ENCODE measurements around the gene IGF2R.
"Not testable (repeated sequence)": the region's sequence is repeated elsewhere in the genome, so short reads cannot be mapped to it uniquely, and the experiment has no call there.

Gene IGF2R

GRCh38 chr6:159959976-159960384 lies 8.9 kb upstream of the IGF2R start:
- TF ChIP-seq POLR2A (IDR thresholded peaks at IDR 0.05; ENCODE audit: low read depth, low read length) = no peak

GRCh38 chr6:159960485-159960884 lies 8.4 kb upstream of the IGF2R start:
- no peak for DNase-seq (ENCODE audit: insufficient read length, low spot score)
- TF ChIP-seq POLR2A (IDR thresholded peaks at IDR 0.05; ENCODE audit: low read depth, low read length) = no peak
- no peak for FAIRE-seq

More at GRCh38 chr6:159959976-159960384, 8.9 kb upstream of the IGF2R start:
- DNase-seq (ENCODE audit: insufficient read length, low spot score) = no peak
- FAIRE-seq = no peak

DNA sequence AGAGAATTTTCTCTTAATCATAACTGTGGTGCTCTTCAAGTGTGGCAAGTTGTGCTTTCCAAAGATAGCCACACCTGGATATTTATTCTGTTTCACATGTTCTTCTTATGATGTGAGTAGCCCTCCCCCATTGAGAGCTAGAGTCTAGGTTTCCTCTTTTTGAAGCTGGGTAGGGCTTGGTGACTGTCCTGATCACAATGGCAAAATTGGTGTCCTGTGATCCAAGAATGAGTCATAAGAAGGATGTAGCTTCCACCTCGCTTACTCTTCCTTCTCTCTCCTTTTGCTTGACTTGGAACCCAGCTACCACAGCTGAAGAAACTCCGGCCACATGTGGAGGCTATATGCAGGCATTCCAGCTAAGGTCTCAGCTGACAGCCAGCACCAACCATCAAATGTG lies 7.4 kb upstream of the IGF2R start:
- no peak for FAIRE-seq

DNA sequence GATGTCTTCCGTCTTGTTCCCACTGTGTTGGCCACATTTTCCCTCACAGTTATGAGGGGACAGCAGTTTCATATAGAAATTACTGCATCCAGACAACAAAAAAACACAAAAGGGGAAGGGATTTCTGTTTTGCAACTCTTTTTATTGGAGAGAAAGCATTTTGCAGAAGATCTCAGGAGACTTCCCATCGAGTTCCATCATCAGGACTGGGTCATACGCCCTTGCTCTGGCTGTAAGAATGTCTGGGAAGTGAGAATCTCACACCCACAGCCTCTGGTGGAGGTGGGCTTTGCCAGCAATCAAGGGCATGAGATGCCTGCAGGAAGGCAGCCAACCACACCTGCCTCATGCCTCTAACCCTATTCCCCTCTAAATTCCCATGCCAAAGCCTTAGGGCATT lies 5.8 kb upstream of the IGF2R start:
- no peak for TF ChIP-seq POLR2A (IDR thresholded peaks at IDR 0.05; ENCODE audit: low read depth, low read length)
- FAIRE-seq = no peak
- DNase-seq (ENCODE audit: insufficient read length, low spot score) = no peak

More for the DNA sequence above, 7.4 kb upstream of the IGF2R start:
- no peak for DNase-seq (ENCODE audit: insufficient read length, low spot score)
- TF ChIP-seq POLR2A (IDR thresholded peaks at IDR 0.05; ENCODE audit: low read depth, low read length) = no peak

DNA sequence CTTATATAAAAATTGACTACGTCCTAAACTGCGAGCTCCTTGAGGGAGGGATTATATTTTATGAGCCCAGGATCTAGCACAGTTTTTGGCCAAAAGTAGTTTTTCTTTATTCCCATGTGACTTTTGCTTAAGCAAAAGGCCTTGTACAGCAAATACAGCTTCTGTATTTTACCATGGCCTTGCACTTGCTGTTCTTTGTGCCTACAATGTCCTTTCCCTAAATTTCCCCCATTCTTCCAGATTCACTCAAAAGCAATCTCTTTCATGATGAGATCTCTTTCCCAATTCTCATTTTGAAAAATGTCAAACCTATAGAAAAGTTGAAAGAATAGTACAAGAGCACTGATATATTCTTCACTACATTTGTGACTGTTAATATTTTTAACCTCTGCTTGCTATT lies 4.8 kb upstream of the IGF2R start:
- FAIRE-seq (no peak), DNase-seq (ENCODE audit: insufficient read length, low spot score) (no peak)
- TF ChIP-seq POLR2A (IDR thresholded peaks at IDR 0.05; ENCODE audit: low read depth, low read length) = no peak

DNA sequence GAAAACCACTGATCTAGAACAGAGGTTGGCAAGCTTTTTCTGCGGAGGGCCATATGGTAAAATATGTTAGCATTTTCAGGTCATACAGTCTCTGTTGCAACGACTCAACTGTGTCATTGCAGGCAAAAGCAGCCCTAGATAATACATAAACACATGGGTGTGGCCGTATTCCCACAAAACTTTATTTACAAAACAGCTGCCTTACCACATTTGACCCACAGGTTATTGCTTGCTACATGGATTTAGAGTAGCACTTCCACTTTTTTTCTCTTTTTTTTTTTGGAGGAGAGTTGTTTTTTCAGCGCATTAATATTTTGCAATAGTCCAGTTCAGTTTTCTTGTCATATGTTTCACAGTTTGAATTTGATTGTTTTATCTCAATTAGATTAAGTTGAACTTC lies 2.5 kb upstream of the IGF2R start:
- no peak for TF ChIP-seq POLR2A (IDR thresholded peaks at IDR 0.05; ENCODE audit: low read depth, low read length)
- FAIRE-seq = no peak
- DNase-seq (ENCODE audit: insufficient read length, low spot score) = no peak

GRCh38 chr6:159966981-159967380 lies 1.9 kb upstream of the IGF2R start:
- DNase-seq (ENCODE audit: insufficient read length, low spot score) = no peak
- no peak for TF ChIP-seq POLR2A (IDR thresholded peaks at IDR 0.05; ENCODE audit: low read depth, low read length)

DNA sequence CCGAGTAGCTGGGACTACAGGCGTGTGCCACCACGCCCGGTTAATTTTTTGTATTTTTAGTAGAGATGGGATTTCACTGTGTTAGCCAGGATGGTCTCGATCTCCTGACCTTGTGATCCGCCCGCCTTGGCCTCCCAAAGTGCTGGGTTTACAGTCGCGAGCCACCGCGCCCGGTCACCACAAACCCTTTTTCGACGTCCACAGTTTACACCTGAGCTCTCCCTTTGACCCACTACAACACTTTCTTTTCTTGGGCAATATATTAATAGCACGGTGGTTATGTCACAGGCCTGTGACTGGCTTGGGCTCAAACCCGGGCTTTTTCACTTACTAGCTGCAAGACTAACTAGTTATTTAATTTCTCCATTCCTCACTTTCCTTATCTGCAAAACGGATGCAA lies 1.3 kb upstream of the IGF2R start:
- not testable (repeated sequence) for DNase-seq (ENCODE audit: insufficient read length, low spot score); FAIRE-seq

More at GRCh38 chr6:159966981-159967380, 1.9 kb upstream of the IGF2R start:
- FAIRE-seq = no peak

DNA sequence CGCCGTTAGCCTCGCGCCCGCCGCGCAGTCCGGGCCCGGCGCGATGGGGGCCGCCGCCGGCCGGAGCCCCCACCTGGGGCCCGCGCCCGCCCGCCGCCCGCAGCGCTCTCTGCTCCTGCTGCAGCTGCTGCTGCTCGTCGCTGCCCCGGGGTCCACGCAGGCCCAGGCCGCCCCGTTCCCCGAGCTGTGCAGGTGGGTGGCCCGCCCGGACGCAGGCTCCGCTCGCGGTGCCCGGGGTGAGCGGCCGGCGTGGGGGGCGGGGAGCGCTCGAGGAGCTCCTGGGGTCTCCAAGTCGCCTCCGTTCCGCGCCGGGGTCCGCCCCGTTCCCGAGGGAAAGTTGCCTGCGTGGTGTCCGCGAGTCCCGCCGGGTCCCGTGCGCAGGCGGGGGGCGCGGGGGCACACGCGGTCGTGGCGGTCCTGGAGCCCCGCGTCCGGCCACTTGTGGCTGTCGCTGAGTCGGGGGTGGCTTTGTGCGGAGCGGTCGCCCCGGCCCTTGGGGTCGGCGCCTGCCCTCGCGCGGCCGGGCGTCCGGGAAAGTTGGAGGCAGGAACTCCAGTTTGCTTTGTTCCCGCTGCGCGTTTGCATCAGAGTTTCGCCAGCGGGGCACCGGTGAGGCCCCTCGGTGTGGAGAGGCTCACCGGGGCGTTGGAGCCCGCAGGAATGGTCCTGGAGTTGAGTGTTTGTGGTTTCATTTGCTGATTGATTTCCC lies 476 bp downstream of the IGF2R start:
- TF ChIP-seq POLR2A (IDR thresholded peaks at IDR 0.05; ENCODE audit: low read depth, low read length) = no peak
- FAIRE-seq (no peak), DNase-seq (ENCODE audit: insufficient read length, low spot score) (no peak)

DNA sequence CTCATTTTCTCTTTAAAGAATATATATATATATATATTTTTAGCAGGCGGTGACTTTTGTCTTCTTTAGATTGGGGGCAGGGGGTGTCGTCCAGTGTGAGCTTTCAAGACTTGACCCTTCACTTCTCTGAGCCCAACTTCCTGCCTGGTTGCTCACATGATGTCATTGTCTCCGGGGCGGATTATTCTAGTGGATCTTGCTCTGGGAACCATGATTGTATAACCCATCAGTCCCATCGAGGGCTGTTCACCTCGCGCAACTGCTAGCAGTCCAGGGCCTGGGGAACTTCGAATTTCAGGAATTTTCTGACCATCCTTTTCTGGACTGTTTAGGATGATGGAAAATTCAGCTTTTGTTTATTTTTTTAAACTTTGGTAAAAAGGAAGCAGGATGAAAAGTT lies 1.0 kb downstream of the IGF2R start:
- no peak for FAIRE-seq
- no peak for TF ChIP-seq POLR2A (IDR thresholded peaks at IDR 0.05; ENCODE audit: low read depth, low read length)
- peak; percentile 60 for DNase-seq (ENCODE audit: insufficient read length, low spot score)

DNA sequence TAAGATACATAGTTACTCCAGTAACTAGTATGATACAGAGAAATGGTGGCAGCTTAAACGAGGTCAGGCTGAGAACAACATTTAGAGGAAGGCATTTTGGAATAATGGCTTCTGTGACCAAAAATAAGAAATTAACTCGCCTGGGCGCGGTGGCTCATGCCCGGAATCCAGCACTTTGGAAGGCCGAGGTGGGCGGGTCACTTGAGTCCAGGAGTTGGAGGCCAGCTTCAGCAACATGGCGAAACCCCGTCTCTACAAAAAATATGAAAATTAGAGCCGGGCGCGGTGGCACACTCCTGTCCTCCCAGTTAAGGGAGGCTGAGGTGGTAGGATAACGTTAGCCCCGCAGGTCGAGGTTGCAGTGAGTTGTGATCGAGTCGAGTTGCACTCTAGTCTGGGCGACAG lies 1.8 kb downstream of the IGF2R start:
- DNase-seq (ENCODE audit: insufficient read length, low spot score) (no peak), FAIRE-seq (no peak)
- no peak for TF ChIP-seq POLR2A (IDR thresholded peaks at IDR 0.05; ENCODE audit: low read depth, low read length)

- no peak for TF ChIP-seq POLR2A (IDR thresholded peaks at IDR 0.05; ENCODE audit: low read depth, low read length)
- DNase-seq (ENCODE audit: insufficient read length, low spot score) (no peak), FAIRE-seq (no peak)
These were observed 2.7 kb downstream of the IGF2R start for GRCh38 chr6:159971341-159972178.

GRCh38 chr6:159972506-159973268 lies 3.8 kb downstream of the IGF2R start:
- FAIRE-seq = no peak
- no peak for TF ChIP-seq POLR2A (IDR thresholded peaks at IDR 0.05; ENCODE audit: low read depth, low read length)
- DNase-seq (ENCODE audit: insufficient read length, low spot score) = no peak

- no peak for DNase-seq (ENCODE audit: insufficient read length, low spot score)
- FAIRE-seq = no peak
- no peak for TF ChIP-seq POLR2A (IDR thresholded peaks at IDR 0.05; ENCODE audit: low read depth, low read length)
These were observed 4.5 kb downstream of the IGF2R start for GRCh38 chr6:159973406-159973805.

Measured in H54 (cell line).